ENCODE results near the gene ASTN2.

ASTN2 gene

DNA sequence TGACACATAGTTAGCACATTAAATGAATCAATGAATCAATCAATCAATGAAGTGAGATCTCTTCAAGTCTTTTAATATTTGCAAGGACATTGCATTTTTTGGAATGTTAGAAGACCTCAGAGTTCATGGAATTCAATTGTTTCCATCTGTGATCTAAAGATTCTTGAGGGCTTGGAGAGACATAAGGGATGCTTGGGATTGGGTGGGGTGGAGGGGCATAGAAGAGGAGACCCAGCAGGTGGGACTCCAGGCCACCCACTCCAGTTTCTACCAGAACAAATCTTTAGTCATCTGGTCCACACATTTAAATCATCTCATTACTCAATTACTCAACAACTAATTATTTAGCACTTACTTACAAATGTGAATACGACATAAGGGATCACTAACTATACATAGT is 978.7 kb downstream of the ASTN2 start:
- DNase-seq: no peak

DNA sequence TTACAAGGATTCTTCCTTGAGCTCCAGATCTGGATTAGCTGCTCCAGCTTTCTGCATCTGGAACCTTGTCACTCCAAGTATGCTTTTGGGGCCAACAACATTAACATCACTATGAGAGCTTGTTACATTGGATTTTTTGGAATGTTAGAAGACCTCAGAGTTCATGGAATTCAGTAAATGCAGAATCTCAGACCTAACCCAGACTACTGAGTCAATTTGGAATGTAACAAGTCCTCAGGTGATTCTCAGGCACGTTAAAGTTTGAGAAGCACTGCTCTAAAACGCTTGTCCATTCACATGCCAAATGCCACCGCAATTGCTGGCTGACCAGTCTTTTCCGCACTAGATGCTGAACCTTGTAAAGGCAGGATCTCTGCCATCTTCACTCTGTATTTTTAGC is 979.2 kb downstream of the ASTN2 start:
- DNase-seq: no peak

DNA sequence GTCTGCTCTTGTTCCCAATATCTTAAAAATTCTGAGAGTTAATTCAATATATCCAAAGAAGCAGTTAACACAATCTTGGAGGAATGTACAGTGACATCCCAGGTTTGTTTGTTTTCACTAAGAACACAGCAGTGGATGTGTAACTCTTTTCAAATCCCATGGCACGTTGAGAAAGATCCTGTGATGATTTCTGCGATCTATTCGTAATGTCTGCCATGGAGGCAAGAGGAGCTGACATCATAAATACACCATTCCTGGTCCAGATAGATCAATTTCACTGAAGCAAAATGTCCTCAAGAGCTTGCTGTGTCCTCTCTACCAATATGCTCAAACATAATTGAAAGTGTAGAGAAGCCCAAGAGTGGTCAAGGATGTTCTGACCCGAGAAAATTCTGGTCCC is 980.5 kb downstream of the ASTN2 start:
- DNase-seq: no peak

DNA sequence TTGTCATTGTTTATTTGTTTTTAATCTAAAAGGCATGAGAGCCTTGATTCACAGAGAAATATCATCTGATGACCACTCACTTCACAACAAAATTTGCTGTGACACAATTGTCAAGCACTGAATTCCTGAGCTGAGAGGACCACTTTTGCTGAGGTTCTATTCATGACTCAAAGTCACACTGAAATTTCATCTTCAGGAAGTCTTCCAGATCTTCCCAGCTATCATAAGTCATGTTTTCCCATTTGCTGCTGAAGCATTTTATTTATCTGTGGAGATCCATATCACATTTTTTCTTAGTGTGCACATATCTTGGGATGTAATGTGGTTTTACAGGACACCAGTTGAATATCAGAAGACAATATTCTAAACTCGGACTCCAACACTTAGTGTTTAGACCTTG is 982.8 kb downstream of the ASTN2 start:
- no peak for DNase-seq

DNA sequence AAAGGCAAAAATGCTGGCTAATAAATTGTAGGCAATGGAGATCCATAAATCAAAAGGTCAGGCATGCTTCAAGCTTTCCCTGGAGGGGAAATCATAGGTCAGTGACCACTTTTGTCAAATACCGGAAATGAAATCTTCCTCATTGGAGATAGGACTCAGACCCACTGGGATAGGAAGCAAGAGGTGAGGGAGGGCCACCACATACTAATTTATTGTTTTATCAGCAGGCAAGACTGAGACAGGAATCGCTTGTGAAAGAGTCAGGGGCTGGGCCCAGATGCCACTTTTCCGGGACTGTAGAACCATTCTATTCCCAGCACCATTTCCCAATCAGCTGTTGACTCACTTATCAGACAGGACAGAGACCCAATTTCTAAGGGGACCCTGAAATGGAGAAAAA is 984.0 kb downstream of the ASTN2 start:
- no peak for DNase-seq

DNA sequence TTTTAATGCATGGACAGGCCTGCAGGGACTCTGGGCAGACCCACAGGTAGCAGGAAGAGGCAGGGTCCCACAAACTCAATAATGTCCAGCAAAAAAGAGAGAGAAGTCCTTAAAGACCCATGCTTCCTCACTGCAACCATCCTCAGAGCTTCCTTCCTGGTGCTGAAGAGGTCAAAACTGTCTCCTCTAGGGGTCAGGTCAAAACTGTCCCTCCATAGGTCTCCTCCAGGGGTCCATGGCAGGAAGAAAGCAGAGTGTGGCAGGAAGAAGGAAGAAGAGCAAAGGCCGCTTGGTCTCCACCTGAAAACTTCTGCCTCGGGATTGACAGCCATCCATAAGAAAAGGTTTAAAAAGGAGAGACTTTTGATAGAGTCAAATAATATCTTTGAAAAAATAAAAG is 989.6 kb downstream of the ASTN2 start:
- DNase-seq: no peak

DNA sequence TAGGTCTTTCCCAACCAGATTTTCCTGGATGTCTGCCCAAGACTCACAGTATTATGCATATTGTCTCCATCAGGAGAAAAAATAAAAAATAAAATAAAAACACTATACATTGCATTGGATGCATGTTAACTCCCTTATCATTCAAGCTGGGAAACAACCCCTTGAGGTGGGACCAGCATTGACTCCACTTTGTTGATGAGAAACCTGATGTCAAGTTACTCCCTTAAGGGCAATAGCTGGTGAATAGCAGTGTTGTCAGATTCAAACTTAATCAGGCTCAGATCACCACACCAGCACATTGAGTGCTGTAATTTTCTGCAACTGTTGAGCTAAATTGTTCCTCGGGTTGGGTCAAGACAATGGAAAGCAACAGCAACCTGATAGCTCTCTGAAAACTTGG is 991.7 kb downstream of the ASTN2 start:
- DNase-seq: no peak

DNA sequence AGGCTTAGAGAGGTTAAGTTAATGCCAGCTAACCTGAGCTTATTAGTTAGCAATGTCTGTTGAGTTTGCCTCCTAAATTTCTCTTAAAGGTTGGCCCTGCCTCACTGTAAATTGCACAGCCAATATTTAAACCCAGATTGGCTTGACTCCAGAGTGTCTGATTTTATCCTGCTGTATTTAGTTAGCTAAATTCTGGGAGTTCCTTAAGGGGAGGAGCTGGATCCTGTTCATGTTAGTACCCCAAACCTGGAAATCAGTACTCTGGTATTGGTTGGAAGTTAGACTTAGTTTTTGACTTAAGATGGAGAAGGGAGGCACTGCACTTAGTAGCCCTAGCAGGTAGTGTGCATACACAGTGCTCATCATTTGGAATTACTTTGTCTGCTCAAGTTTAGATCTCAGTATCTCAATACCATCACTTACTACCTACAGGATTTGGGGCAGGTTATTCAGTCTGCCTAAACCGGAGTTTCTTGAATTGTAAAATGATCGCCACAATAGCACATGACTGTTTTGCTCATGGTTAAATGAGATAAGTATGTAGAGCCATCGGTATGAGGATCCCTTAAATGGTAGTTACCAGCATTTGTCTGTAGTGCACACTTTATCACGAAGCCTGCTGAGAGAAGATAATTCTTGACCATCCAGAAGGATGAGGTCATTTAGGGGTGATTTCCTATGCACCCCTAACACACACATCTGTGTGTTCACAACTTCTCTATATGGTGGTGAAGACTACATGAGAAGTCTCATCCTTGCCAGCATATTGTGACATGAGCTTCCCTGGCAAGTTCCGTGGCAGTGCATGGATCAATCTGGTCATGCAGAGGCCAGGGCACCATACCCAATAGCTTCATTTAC is 992.5 kb downstream of the ASTN2 start:
- DNase-seq: no peak

DNA sequence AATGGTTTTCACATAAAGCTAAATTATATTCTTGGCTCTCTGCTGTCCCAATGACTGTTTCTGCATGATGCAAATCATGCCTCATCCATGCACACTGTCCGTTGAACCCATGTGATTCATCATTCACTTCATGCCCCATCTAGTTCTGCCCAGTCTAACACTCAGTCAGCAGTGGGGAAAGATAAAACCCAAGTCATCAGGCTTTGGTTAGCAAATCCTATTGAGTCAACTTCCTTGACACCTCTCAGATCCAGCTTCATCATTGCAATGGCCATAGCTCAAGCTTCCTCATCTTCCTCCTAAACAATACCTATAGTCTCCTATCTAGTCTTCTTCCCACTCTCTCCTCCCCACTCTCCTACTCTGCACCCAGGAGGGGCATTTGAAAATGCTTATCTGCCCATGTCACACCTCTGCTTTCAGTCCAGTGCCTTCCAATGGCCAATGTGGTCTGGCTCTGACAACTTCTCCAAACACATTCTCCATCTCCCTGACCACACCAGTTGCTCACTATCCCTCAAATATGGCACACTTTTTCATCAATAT is 993.8 kb downstream of the ASTN2 start:
- DNase-seq: no peak

DNA sequence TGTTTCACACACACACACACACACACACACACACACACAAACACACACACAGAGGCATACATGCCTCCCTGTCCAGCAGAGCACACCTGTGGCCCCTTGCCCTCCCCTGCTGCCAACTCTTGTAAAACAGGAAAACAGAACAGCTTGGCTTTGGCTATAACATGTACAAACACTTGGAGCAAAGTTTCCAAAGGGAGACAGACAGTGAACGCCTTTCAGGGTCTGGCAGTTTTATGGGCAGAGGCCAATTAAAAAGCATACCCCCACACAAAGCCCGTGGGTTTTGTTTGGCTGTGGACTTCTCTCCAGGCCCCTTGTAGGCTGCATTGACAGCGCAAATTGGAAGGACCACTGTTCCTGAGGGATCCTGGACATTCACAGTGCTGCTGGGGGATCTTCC is 995.7 kb downstream of the ASTN2 start:
- DNase-seq: no peak

DNA sequence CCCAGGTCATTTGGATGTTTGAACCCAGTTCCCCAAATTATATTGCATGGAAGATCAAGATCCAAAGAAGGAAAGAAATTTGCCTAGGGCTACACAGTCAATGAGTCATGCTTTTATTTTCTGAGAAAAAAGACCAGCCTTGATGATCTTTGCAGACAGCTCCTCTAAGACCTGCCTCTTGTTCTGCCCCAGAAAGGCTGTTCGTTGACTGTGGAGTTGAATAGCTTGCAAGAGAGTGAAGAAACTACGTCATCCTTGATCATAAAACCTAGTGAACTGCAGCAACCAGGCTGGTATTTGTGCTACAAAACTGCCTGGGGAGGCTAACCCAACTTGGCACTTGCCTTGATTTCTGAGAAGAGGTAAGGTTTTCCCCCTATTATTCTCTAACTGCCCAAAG is 997.4 kb downstream of the ASTN2 start:
- DNase-seq: no peak

DNA sequence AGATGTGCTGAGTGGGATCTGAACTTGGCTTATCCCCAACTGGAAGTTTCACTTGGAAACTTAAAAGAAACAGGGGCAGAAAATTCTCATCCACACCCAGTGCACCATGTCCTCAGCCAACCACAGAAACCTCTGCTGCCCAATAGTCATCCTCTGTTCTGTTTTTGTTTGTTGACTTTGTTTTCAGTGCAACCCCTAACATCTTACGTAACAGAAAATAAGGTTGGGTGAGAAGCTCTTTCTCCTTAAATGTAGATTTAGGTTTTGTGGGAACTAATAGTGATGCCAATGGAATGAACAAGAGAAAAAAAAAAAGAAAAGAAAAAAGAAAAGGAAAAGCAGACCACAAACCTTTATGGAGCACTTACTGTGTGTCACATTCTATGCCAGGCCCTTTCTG is 998.4 kb downstream of the ASTN2 start:
- no peak for DNase-seq

DNA sequence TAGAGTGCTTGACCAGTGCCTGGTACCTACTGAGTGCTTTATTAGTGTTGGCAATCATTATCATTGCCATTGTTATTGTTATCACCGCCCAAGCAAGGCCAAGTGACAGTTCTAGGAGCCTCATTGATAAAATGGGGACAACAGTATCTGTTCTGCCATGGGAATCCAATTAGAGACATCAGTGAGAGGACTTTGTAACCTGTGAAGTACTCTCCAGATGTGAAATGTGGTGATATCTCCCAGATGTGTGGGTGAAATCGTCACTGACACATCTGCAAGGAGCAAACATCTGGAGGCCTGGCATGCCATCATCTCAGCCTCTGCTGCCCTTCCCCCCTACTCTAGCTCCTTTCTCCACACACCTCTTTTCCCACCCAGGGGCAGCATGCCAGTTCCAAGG is 1000.5 kb downstream of the ASTN2 start:
- no peak for DNase-seq

DNA sequence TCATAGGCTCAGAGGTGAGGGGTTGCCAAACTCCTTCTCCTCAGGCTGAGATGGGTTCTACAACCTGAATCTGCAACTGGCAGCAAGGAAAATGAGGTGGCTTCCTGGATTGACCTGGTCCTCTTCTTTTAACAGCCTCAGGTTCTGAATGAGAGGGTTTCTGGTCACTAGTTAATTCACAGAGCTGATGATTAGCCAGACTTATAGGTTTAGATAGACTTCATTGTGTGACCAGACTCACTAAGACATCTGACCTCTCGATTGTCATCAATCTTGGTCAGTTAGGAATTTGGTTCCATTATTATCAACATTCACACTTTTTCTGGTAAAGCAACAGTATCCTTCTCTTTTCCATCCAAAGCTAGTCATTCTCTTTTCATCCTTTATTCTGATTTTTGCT is 1003.4 kb downstream of the ASTN2 start:
- DNase-seq: no peak

DNA sequence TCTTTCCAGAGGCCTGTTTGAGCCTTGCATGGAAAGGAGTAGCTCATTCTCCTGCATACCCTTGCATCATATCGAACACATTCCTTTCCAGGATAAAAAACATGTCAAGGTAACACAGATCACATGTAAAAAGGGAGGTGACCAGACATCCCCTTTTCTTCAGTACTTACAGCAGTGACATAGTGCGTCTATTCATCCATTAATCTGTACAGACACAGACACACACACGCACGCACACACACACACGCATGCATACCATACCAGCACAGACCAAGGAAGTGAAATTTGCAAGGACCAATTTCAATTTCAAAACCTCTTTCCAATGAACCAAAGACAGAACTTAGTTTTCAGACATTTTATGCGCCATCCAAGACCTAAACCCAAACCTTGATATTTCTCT is 1005.2 kb downstream of the ASTN2 start:
- DNase-seq: no peak

DNA sequence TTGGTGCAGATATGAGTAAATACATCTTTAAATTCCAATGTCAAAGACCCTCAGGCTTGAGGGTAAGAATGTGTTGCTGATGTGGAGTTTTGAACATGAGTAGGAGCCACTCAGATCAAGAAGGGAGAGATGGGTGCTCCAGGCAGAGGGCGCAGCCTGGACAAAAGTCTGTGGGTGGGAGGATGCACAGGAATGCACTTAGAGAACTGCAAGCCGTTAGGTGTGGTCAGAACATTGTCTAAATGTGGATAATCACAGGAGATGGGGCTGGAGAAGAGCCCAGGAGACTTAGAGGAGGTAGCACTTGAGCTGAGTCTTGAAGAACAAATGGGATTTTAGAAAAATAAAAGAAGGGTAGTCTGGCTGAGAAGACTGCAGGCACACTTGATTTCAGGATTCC is 1005.7 kb downstream of the ASTN2 start:
- DNase-seq: no peak

DNA sequence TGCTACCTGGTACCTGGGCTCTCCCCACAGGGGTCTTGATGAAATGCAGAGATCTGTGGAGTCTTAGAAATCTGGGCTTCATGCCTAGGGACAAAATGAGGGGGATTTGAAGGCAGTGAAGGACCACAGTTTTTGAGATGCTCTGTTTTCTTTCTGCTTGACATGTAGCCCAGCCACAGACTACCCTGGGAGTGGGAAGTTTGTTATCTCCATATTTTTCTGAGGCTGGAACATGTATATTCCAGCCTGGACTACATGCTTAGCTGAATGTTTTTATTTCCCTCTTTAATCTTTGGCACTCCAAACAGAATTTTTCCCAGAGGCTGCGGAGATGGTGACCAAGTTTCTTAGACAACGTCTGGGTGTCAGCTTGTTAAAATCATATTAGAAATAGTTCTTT is 1008.4 kb downstream of the ASTN2 start:
- no peak for DNase-seq

DNA sequence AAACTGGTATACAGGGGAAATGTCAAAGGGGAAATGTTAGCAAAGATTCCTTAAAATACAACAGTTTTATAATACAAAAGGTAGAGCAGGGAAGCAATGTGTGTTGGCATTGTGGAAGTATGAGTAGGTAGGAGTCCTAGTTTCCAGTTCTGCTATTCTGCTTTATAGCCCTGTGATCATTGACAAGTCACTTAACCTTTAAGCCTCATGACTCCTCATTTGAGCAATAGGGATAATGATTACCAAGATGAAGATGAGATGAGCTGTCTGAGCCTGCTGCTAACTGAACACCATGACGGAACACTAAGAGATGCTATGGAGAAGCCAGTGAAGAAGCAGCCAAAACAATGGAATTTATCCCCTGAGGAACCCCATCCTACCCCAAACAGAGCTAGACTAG is 1009.5 kb downstream of the ASTN2 start:
- DNase-seq: no peak

DNA sequence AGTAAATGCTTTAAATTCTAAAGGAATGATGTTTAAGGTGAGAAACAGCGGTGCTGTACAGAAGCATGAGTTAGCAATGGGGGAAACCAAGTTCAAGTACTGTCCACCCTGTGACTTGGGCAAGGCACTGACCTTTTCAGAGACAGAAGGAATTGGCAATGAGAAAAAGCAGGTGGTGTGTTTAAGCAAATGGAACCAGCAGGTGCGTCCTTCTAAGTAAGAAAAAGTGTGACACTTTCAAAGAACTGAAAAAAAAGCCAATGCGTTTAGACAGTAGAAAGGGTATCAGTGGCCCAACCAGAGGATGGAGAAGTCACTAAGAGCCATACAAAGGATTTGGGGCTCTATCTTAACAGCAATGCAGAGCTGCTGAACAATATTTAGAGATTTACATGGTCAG is 1010.6 kb downstream of the ASTN2 start:
- no peak for DNase-seq

DNA sequence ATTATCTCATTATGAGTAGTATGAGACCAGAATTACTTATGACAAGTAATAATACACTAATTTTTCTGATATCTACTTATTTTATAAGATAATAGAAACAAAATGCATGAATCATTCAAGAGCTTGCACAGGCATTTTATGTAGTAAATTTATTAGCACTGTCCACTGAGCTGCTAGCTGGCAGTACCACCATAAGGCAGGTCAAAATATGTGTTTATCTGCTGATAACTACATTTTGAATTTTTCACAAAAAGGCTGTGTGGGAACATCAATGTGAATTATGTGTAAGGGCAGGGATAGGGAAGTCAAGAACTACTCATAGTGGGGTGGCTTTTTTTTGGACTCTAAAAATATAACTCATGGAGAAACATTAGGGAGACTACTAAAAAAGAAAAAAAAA is 1011.7 kb downstream of the ASTN2 start:
- no peak for DNase-seq

DNA sequence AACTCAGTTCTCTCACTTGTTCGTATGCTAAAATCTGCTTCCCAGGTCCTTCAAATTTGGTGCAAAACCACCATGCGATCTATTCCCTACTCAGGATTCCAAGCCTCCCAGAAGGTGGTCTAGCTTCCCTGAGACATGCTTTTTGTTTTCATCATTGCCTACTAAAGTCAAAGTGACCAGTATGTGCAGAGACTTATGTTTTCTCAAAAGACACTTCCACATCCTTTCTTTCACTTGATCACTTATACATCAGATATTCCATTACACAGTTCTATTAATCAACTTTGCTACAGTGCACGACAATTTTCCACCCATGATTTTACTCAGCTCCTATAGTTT is 1019.2 kb downstream of the ASTN2 start:
- DNase-seq: no peak

DNA sequence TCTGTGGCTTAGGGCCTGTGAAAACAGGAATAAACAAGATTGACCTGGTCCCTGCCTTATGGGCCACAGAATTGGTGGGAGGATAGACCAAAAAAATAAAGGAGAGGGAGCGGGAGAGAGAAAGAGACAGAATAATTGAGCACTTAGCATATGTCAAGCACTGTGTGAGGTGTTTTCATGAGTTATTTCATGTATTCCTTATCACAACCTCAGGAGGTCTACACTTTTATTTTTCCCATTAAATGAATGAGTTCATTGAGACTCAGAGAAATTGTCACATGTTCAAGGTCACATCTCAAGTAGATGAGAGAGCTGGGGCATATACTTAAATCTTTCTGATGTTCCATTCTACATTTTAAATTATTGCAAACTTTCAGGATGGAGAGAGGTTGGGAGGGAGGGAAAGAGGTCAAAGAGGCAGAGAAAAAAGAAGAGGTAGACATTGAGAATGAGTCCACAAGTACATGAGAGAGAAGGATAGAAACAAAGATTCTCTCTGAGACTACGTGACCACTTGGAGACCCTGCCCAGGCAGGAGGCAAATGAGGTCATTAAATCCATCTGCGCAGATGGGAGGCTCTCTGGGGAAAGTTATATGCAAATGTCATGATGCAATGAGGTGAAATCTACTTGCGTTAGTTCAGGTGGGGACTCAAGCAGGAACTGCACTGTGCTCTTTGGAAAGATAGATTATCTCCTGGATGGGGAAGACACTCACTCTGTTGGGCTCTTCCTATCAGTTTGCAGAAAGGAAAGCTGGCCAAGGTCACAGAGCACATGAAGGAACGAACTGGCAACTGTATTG is 1019.8 kb downstream of the ASTN2 start:
- DNase-seq: no peak

DNA sequence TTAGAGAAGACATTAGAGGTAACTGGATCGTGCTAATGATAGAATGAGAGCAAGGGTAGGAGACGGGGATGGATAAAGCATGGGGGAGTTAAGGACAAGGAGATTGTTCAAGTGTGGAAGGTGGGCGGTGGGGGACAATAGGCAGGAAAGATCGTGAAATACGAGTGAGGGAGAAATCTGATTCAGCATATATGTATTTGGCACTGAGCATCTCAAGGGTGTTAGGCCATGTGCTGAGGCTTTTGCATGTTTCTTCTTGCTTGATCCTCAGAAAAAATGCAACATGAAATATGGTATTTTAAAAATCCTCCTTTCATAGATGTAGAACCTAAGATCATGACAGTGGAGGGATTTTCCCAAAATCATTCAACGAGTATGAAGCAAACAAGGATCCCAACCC is 1020.8 kb downstream of the ASTN2 start:
- no peak for DNase-seq

DNA sequence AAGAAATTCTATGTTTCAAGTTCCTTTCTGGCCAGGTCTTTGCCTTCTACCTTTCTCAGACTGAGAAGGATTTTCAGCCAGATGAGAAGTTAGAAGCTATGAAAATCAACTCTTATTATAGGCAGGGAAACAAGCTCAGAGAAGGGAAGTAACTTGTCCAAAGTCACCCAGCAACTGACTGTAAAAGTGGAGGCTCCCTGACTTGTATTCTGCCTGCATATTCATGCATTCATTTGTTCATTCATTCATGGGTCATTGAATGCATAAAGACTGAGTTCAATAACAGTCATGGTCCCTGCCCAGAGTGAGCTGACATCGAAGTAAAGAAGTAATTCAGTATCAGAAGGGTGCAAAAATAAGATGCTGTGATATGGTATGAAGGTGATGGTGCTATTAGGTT is 1021.7 kb downstream of the ASTN2 start:
- DNase-seq: no peak
